GM21825 (cell line): ENCODE data around the gene SH2D3A.
A peak's percentile ranks its signal among the peaks of the same experiment; 100 is the strongest.

ENCODE experiments used
- ATAC-seq: cut with Tn5 transposase; IDR thresholded peaks from one replicate; pipeline ENCODE4 v1.9.1; 2021; ENCODE audit warnings: mild to moderate bottlenecking, moderate library complexity; ENCODE audit not compliant: unreplicated experiment

SH2D3A gene

GRCh38 chr19:6723738-6724137 is 43.5 kb downstream of the SH2D3A start:
- ATAC-seq = no peak

GRCh38 chr19:6723108-6723618 is 44.1 kb downstream of the SH2D3A start:
- no peak for ATAC-seq

- ATAC-seq = peak; percentile 47
Measured at GRCh38 chr19:6721773-6722172, 45.5 kb downstream of the SH2D3A start.

GRCh38 chr19:6721138-6721474 is 46.1 kb downstream of the SH2D3A start:
- ATAC-seq = no peak

- ATAC-seq = no peak
Measured at GRCh38 chr19:6720369-6721137, 46.7 kb downstream of the SH2D3A start, which contains the start of gene C3. TSS of gene C3 (minus strand) at chr19:6720650. CDS start at chr19:6720589, 61 bp downstream.

GRCh38 chr19:6719992-6720368 is 47.3 kb downstream of the SH2D3A start:
- ATAC-seq = no peak

GRCh38 chr19:6719540-6719861 is 47.7 kb downstream of the SH2D3A start:
- ATAC-seq = no peak

- ATAC-seq = no peak
Measured at GRCh38 chr19:6718741-6719539, 48.3 kb downstream of the SH2D3A start.

- no peak for ATAC-seq
Measured at GRCh38 chr19:6718111-6718740, 49.0 kb downstream of the SH2D3A start.

GRCh38 chr19:6717441-6717971 is 49.7 kb downstream of the SH2D3A start:
- ATAC-seq = no peak

GRCh38 chr19:6717036-6717435 is 50.2 kb downstream of the SH2D3A start:
- ATAC-seq = no peak

GRCh38 chr19:6716610-6716970 is 50.6 kb downstream of the SH2D3A start:
- no peak for ATAC-seq

- ATAC-seq = no peak
Measured at GRCh38 chr19:6714749-6715555, 52.3 kb downstream of the SH2D3A start.

GRCh38 chr19:6713773-6714692 is 53.2 kb downstream of the SH2D3A start:
- no peak for ATAC-seq

GRCh38 chr19:6712692-6713670 is 54.3 kb downstream of the SH2D3A start:
- no peak for ATAC-seq

GRCh38 chr19:6712231-6712630 is 55.0 kb downstream of the SH2D3A start:
- no peak for ATAC-seq

GRCh38 chr19:6711605-6712004 is 55.6 kb downstream of the SH2D3A start:
- ATAC-seq = no peak

GRCh38 chr19:6711078-6711361 is 56.2 kb downstream of the SH2D3A start:
- ATAC-seq = no peak
